Tibial artery (tissue), 4 donors: Measurements from ENCODE around the gene GPRIN1.

Experiments
- DNase-seq, 2 donors: peaks; one replicate each; pipeline ENCODE4 v3.0.0-alpha.2; 2019
- H3K27ac ChIP-seq, 2 donors: fragments of 200-600 bp; sonication (generic) in 1 of 2; 1 replicate in 1 of 2; 2 replicates in 1 of 2; pipeline ENCODE4 v1.5.1; 2018 to 2019; ENCODE audit warnings: mild to moderate bottlenecking in 1 of 2
- H3K27me3 ChIP-seq, 2 donors: fragments of 200-600 bp; sonication (generic) in 1 of 2; one replicate each; pipeline versions ENCODE4 v1.5.1 to v1.6.0; 2016 to 2019
- H3K36me3 ChIP-seq, 3 donors: fragments of 200-600 bp; sonication (generic) in 2 of 3; one replicate each; pipeline ENCODE4 v1.5.1; 2016 to 2019; ENCODE audit warnings: mild to moderate bottlenecking in 2 of 3
- H3K4me1 ChIP-seq, 4 donors: fragments of 200-600 bp; sonication (generic) in 2 of 4; 1 replicate in 3 of 4; 2 replicates in 1 of 4; pipeline ENCODE4 v1.5.1; 2016 to 2019
- H3K4me3 ChIP-seq, 2 donors: fragments of 200-600 bp; sonication (generic) in 1 of 2; 1 replicate in 1 of 2; 2 replicates in 1 of 2; pipeline ENCODE4 v1.5.1; 2018 to 2019; ENCODE audit warnings: mild to moderate bottlenecking in 2 of 2
- H3K9me3 ChIP-seq, 3 donors: fragments of 200-600 bp; sonication (generic) in 1 of 3; one replicate each; pipeline ENCODE4 v1.5.1; 2016 to 2019
- CTCF ChIP-seq, 2 experiments: fragments of 200-600 bp in 1 of 2; fragments of 450-650 bp in 1 of 2; IDR thresholded peaks; one replicate each; pipeline ENCODE4 v1.5.1; 2017 to 2019; ENCODE audit warnings: antibody characterized with exemption in 2 of 2, mild to moderate bottlenecking in 1 of 2, moderate library complexity in 1 of 2
- intact Hi-C: fragments of 100-400 bp; cut with DNase I; formaldehyde crosslinking; loops from one replicate; pipeline ENCODE4 v1.15.0; 2023; ENCODE audit warnings: low total_unique reads

GPRIN1 gene

GRCh38 chr5:176616511-176616910 lies 6.6 kb upstream of the GPRIN1 start:
- H3K4me1 ChIP-seq = peaks cover 0 to 18% (median 16%) of the 10 kb centered on the region in 4 donors
- H3K27ac ChIP-seq = no peak overlapping the region
- no peak for TF ChIP-seq CTCF (IDR thresholded peaks at IDR 0.05)
- DNase-seq = no peak
- no peaks in the 10 kb centered on the region for H3K36me3 ChIP-seq
- H3K27me3 ChIP-seq = peaks cover 3 to 96% of the 10 kb centered on the region in 2 donors
- intact Hi-C loops = no loop called here
- no peaks in the 10 kb centered on the region for H3K9me3 ChIP-seq
- no peak overlapping the region for H3K4me3 ChIP-seq

- DNase-seq = no peak
- intact Hi-C loops = no loop called here
- no peaks in the 10 kb centered on the region for H3K9me3 ChIP-seq
- H3K4me1 ChIP-seq = peaks cover 0 to 18% (median 15%) of the 10 kb centered on the region in 4 donors
- no peak overlapping the region for H3K4me3 ChIP-seq
- no peaks in the 10 kb centered on the region for H3K36me3 ChIP-seq
- no peak overlapping the region for H3K27ac ChIP-seq
- no peak for TF ChIP-seq CTCF (IDR thresholded peaks at IDR 0.05)
- H3K27me3 ChIP-seq = peaks cover 0 to 92% of the 10 kb centered on the region in 2 donors
Measured at GRCh38 chr5:176614805-176615478, 5.0 kb upstream of the GPRIN1 start.

GRCh38 chr5:176612855-176613254 lies 2.9 kb upstream of the GPRIN1 start:
- no peak for TF ChIP-seq CTCF (IDR thresholded peaks at IDR 0.05)
- H3K27ac ChIP-seq = no peak overlapping the region
- peaks cover 0 to 91% of the 10 kb centered on the region in 2 donors for H3K27me3 ChIP-seq

GRCh38 chr5:176612008-176612407 lies 2.1 kb upstream of the GPRIN1 start:
- Histone ChIP-seq H3K27ac (no peak overlapping the region), H3K4me1 (peaks cover 0 to 14% (median 11%) of the 10 kb centered on the region in 4 donors), H3K27me3 (peaks cover 0 to 89% of the 10 kb centered on the region in 2 donors), H3K9me3 (no peaks in the 10 kb centered on the region), H3K4me3 (no peak overlapping the region), H3K36me3 (no peaks in the 10 kb centered on the region)
- TF ChIP-seq CTCF (IDR thresholded peaks at IDR 0.05) = no peak
- DNase-seq = no peak
- intact Hi-C loops = no loop called here

More at GRCh38 chr5:176612855-176613254, 2.9 kb upstream of the GPRIN1 start:
- intact Hi-C loops = no loop called here
- H3K9me3 ChIP-seq = no peaks in the 10 kb centered on the region
- no peak overlapping the region for H3K4me3 ChIP-seq
- no peaks in the 10 kb centered on the region for H3K36me3 ChIP-seq
- H3K4me1 ChIP-seq = peaks cover 0 to 14% (median 11%) of the 10 kb centered on the region in 4 donors
- DNase-seq = no peak

GRCh38 chr5:176611435-176611834 lies 1.5 kb upstream of the GPRIN1 start:
- no peak overlapping the region for H3K4me3 ChIP-seq
- H3K36me3 ChIP-seq = no peaks in the 10 kb centered on the region
- peaks cover 0 to 14% (median 11%) of the 10 kb centered on the region in 4 donors for H3K4me1 ChIP-seq
- intact Hi-C loops = no loop called here
- no peaks in the 10 kb centered on the region for H3K9me3 ChIP-seq
- H3K27me3 ChIP-seq = peaks cover 0 to 89% of the 10 kb centered on the region in 2 donors
- no peak overlapping the region for H3K27ac ChIP-seq
- peak; percentile 43 to 76 for DNase-seq
- no peak for TF ChIP-seq CTCF (IDR thresholded peaks at IDR 0.05)
